B cell (primary cell): ENCODE measurements around the gene PHOX2B. TPM values are rescaled to one million over a fixed set of nuclear protein-coding genes. Genes with fewer than 3 reads are reported as not detected.

Experiments used
- ATAC-seq: fragments of 200-7000 bp; cut with Tn5 transposase; one replicate; pipeline ENCODE4 v1.10.0; 2021; ENCODE audit warnings: low read depth, mild to moderate bottlenecking, moderate number of reproducible peaks, moderate library complexity
- CTCF ChIA-PET: fragments of 350-600 bp; sonication (Branson Sonifier 250); formaldehyde crosslinking; loops from one replicate; lab custom pipeline; 2021; ENCODE audit warnings: antibody characterized with exemption, inconsistent platforms; lab: Charles Lee
- POLR2A ChIA-PET: fragments of 350-600 bp; sonication (Branson Sonifier 250); formaldehyde crosslinking; loops from one replicate; lab custom pipeline; 2021; ENCODE audit warnings: antibody characterized with exemption; lab: Charles Lee
- DNase-seq: peaks from one replicate; pipeline ENCODE4 v3.0.0; 2013
- H2AFZ ChIP-seq: 2 replicates; pipeline ENCODE4 v1.6.1; 2012; ENCODE audit warnings: mild to moderate bottlenecking, low read depth, low read length; ENCODE audit not compliant: insufficient read depth, poor library complexity, severe bottlenecking
- H3K27ac ChIP-seq, 2 donors: 1 replicate in 1 of 2; 2 replicates in 1 of 2; pipeline ENCODE4 v1.5.1; 2012 to 2013; ENCODE audit warnings: low read length in 2 of 2, mild to moderate bottlenecking in 2 of 2, moderate library complexity in 1 of 2
- H3K27me3 ChIP-seq, 4 experiments: fragments of 200-600 bp in 1 of 4; sonication (generic) in 1 of 4; replicated peaks in 1 of 4; 1 replicate in 2 of 4; 2 replicates in 2 of 4; pipeline versions ENCODE4 v1.6.1 to v1.7.0; 2013 to 2016; ENCODE audit warnings: low read length in 3 of 4, mild to moderate bottlenecking in 2 of 4, mixed read lengths in 1 of 4, moderate library complexity in 1 of 4; ENCODE audit not compliant: insufficient read depth in 4 of 4, control insufficient read depth in 3 of 4; ENCODE audit errors: control extremely low read depth in 1 of 4
- H3K36me3 ChIP-seq, 2 experiments: replicated peaks in 1 of 2; 1 replicate in 1 of 2; 2 replicates in 1 of 2; pipeline versions ENCODE4 v1.6.1 to v1.7.1; 2013; ENCODE audit warnings: low read length in 1 of 2; ENCODE audit not compliant: insufficient read depth in 2 of 2, control insufficient read depth in 1 of 2; ENCODE audit errors: control extremely low read depth in 1 of 2, extremely low read depth in 1 of 2
- H3K4me1 ChIP-seq, 2 donors: fragments of 200-600 bp in 1 of 2; sonication (generic) in 1 of 2; 1 replicate in 1 of 2; 2 replicates in 1 of 2; pipeline versions ENCODE4 v1.5.1 to v1.6.1; 2013 to 2017; ENCODE audit warnings: low read length in 2 of 2; ENCODE audit not compliant: control insufficient read depth in 2 of 2, insufficient read depth in 2 of 2
- H3K4me2 ChIP-seq: replicated peaks from 2 replicates; pipeline ENCODE3; 2012; ENCODE audit warnings: mild to moderate bottlenecking, low read depth, low read length; ENCODE audit not compliant: poor library complexity, severe bottlenecking
- H3K4me3 ChIP-seq, 5 experiments: fragments of 200-600 bp in 1 of 5; sonication (generic) in 1 of 5; 1 replicate in 3 of 5; 2 replicates in 2 of 5; pipeline versions ENCODE4 v1.5.1 to v1.7.0; 2011 to 2016; ENCODE audit warnings: low read length in 4 of 5, mild to moderate bottlenecking in 4 of 5, low read depth in 2 of 5, control low read depth in 1 of 5, moderate library complexity in 1 of 5; ENCODE audit not compliant: insufficient read depth in 1 of 5; ENCODE audit errors: control extremely low read depth in 1 of 5, extremely low read depth in 1 of 5
- H3K79me2 ChIP-seq: fragments of 200-600 bp; sonication (generic); one replicate; pipeline ENCODE4 v1.6.0; 2016; ENCODE audit warnings: low read length; ENCODE audit not compliant: control insufficient read depth, insufficient read depth
- H3K9ac ChIP-seq: fragments of 200-600 bp; sonication (generic); 2 replicates; pipeline ENCODE4 v1.6.1; 2017; ENCODE audit warnings: mild to moderate bottlenecking, low read length, moderate library complexity
- H3K9me3 ChIP-seq, 3 donors: one replicate each; pipeline versions ENCODE4 v1.6.1 to v1.7.1; 2013; ENCODE audit warnings: low read length in 2 of 3; ENCODE audit not compliant: control insufficient read depth in 2 of 3, insufficient read depth in 1 of 3; ENCODE audit errors: control extremely low read depth in 1 of 3
- H4K20me1 ChIP-seq: 2 replicates; pipeline ENCODE4 v1.6.0; 2012; ENCODE audit warnings: mild to moderate bottlenecking, low read length; ENCODE audit not compliant: insufficient read depth, control insufficient read depth, poor library complexity, severe bottlenecking
- H3K27ac Mint-ChIP-seq: one replicate; pipeline ENCODE4 v1.8.0; 2021; ENCODE audit warnings: mixed read lengths
- H3K27me3 Mint-ChIP-seq: one replicate; pipeline ENCODE4 v1.8.0; 2021; ENCODE audit warnings: mixed read lengths
- H3K4me1 Mint-ChIP-seq: one replicate; pipeline ENCODE4 v1.8.0; 2021; ENCODE audit warnings: mixed read lengths
- H3K4me3 Mint-ChIP-seq: one replicate; pipeline ENCODE4 v1.8.0; 2021; ENCODE audit warnings: mixed read lengths
- H3K9me3 Mint-ChIP-seq: one replicate; pipeline ENCODE4 v1.8.0; 2022; ENCODE audit warnings: mixed read lengths; ENCODE audit not compliant: insufficient read depth
- EZH2 ChIP-seq: IDR thresholded peaks from 2 replicates; pipeline ENCODE4 v1.6.1; 2012; ENCODE audit warnings: borderline replicate concordance, low read depth, mild to moderate bottlenecking, moderate library complexity, low read length; ENCODE audit not compliant: insufficient read depth, poor library complexity, severe bottlenecking
- WGBS: methylation state at CpG from one replicate; pipeline ENCODE4 v1.1.5; 2013; ENCODE audit warnings: missing lambda C conversion rate; ENCODE audit not compliant: insufficient coverage; 5-methylcytosine and 5-hydroxymethylcytosine counted together
- intact Hi-C: fragments of 100-400 bp; cut with micrococcal nuclease; formaldehyde crosslinking; loops from one replicate; pipeline ENCODE4 v1.10.0; 2022
- polyA plus RNA-seq: library from polyadenylated mRNA; depleted of rRNA; stranded (reverse); fragments of >200 nt; gene quantifications from 2 replicates; pipeline ENCODE4 v1.2.3, GENCODE V29; 2012
- total RNA-seq, 2 donors: library from RNA; stranded (reverse); fragments of 120-200 nt in 1 of 2; gene quantifications; 1 replicate in 1 of 2; 2 replicates in 1 of 2; pipeline versions ENCODE4 v1.2.3 to v1.2.4, GENCODE V29; 2013 to 2022
- TF ChIP-seq, protein P1 (sequence below): fragments of 200-600 bp; IDR thresholded peaks from one replicate; pipeline ENCODE4 v1.8.0; 2022; ENCODE audit warnings: antibody characterized with exemption, mild to moderate bottlenecking

Gene PHOX2B
- total and polyA plus RNA-seq, 2 donors (not counting 1 experiment from before 2014, with no cell fraction given): not detected

DNA sequence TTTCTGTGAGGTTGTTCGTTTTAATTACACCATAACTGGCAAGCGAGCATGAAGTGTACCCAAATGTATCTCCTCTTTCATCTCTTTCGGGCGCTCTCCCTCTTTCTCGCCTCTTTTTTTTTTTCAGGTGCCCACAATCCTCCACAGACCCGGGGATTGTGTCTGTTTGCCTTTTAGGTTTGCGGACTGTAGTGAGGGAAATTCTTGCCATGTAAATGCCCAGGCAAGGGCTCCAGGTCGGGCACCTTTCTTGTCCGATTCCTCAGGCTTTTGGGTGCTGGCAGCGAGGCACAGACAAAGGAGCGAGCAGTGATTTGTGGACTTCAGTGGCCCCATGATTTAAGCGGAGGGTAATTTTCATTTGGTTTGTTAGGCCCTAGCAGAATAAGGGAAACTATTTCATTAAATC lies 1.1 kb upstream of the PHOX2B start:
- Histone ChIP-seq H3K4me2 (no peak overlapping the region), H3K9me3 (peaks cover 0 to 28% (median 0%) of the 10 kb centered on the region in 3 donors), H3K36me3 (no peaks in the 10 kb centered on the region), H3K27ac (no peak overlapping the region), H3K4me1 (peaks cover 0 to 6% of the 10 kb centered on the region in 2 donors), H2AFZ (no peak overlapping the region), H3K79me2 (no peaks in the 10 kb centered on the region), H3K9ac (no peak overlapping the region), H3K27me3 (peaks cover 0 to 62% (median 43%) of the 10 kb centered on the region in 4 experiments), H3K4me3 (no peak overlapping the region), H4K20me1 (no peaks in the 10 kb centered on the region)
- no peak overlapping the region for H3K4me3 Mint-ChIP-seq
- H3K27ac Mint-ChIP-seq: no peak overlapping the region
- no peak for TF ChIP-seq EZH2
- TF ChIP-seq, protein P1, sequence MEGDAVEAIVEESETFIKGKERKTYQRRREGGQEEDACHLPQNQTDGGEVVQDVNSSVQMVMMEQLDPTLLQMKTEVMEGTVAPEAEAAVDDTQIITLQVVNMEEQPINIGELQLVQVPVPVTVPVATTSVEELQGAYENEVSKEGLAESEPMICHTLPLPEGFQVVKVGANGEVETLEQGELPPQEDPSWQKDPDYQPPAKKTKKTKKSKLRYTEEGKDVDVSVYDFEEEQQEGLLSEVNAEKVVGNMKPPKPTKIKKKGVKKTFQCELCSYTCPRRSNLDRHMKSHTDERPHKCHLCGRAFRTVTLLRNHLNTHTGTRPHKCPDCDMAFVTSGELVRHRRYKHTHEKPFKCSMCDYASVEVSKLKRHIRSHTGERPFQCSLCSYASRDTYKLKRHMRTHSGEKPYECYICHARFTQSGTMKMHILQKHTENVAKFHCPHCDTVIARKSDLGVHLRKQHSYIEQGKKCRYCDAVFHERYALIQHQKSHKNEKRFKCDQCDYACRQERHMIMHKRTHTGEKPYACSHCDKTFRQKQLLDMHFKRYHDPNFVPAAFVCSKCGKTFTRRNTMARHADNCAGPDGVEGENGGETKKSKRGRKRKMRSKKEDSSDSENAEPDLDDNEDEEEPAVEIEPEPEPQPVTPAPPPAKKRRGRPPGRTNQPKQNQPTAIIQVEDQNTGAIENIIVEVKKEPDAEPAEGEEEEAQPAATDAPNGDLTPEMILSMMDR: no peak
- ATAC-seq (no peak), DNase-seq (no peak)
- peaks cover 2% of the 10 kb centered on the region for H3K4me1 Mint-ChIP-seq
- POLR2A ChIA-PET: no interaction called here
- WGBS: 31% methylated on average over 6 of the region's 12 CpGs
- H3K27me3 Mint-ChIP-seq: peaks cover 69% of the 10 kb centered on the region
- CTCF ChIA-PET: no interaction called here
- no peaks in the 10 kb centered on the region for H3K9me3 Mint-ChIP-seq
- intact Hi-C loops: no loop called here

DNA sequence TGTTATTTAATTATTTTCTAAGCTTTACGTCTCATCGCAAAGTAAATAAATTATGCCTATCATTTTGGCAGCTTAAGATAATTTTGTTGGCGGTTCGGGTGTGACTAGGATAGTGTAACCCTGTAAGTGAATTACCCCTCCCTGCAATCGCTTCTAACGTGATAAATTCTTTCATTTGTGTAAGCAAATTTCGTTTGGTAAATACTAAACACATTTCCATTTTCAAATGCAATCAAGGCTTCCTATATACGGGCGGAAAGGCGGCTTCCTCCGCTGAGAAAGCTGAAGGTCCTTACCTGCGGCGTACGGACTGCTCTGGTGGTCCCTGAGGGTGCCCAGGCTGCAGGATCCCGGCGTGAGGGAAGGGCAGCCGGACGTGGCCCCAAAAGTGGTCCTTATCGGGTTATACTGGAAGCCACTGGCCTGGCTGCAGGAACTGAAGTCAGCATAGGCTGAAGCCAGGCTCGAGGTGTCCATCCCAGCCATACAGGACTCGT lies 403 bp downstream of the PHOX2B start:
- Histone ChIP-seq H3K4me2 (no peak overlapping the region), H3K27ac (no peak overlapping the region), H3K4me1 (peaks cover 0 to 9% of the 10 kb centered on the region in 2 donors), H4K20me1 (no peaks in the 10 kb centered on the region), H2AFZ (no peak overlapping the region), H3K9ac (no peak overlapping the region), H3K27me3 (peaks cover 0 to 71% (median 52%) of the 10 kb centered on the region in 4 experiments), H3K79me2 (no peaks in the 10 kb centered on the region), H3K9me3 (peaks cover 0 to 33% (median 0%) of the 10 kb centered on the region in 3 donors), H3K4me3 (no peak overlapping the region), H3K36me3 (no peaks in the 10 kb centered on the region)
- CTCF ChIA-PET: no interaction called here
- DNase-seq: no peak
- no peak for TF ChIP-seq EZH2
- TF ChIP-seq, protein P1: no peak
- H3K27ac Mint-ChIP-seq: no peak overlapping the region
- intact Hi-C loops: no loop called here
- WGBS: 10% methylated on average over 13 of the region's 21 CpGs
- ATAC-seq: no peak
- H3K27me3 Mint-ChIP-seq: peaks cover 66% of the 10 kb centered on the region
- peaks cover 4% of the 10 kb centered on the region for H3K4me1 Mint-ChIP-seq
- H3K4me3 Mint-ChIP-seq: no peak overlapping the region
- POLR2A ChIA-PET: no interaction called here
- no peaks in the 10 kb centered on the region for H3K9me3 Mint-ChIP-seq
